Activated T-helper 1 cell treated with anti-CD3 and anti-CD28 coated beads, Interleukin-12 subunit alpha, Interleukin-12 subunit beta, Interleukin-2, Interleukin-4 antibody, amounts not matched to agents 30 ng/mL and 10 ng/mL and 1 ng/mL, durations not matched to agents 14 hours and 24 hours and 36 hours (primary cell): ENCODE data around the gene SH3D21. TPM values are rescaled to one million over a fixed set of nuclear protein-coding genes. Genes with fewer than 3 reads are reported as not detected.

ENCODE experiments used
- DNase-seq: peaks from one replicate; pipeline ENCODE4 v3.0.0; 2021; ENCODE audit warnings: low spot score
- H3K27ac Mint-ChIP-seq: one replicate; pipeline ENCODE4 v1.8.0; 2021; ENCODE audit warnings: mild to moderate bottlenecking, mixed read lengths
- H3K27me3 Mint-ChIP-seq: one replicate; pipeline ENCODE4 v1.8.0; 2022; ENCODE audit warnings: mild to moderate bottlenecking, moderate library complexity, mixed read lengths; ENCODE audit not compliant: insufficient read depth
- H3K36me3 Mint-ChIP-seq: one replicate; pipeline ENCODE4 v1.8.0; 2021; ENCODE audit warnings: low read depth, mixed read lengths
- H3K4me1 Mint-ChIP-seq: one replicate; pipeline ENCODE4 v1.8.0; 2021; ENCODE audit warnings: low read depth, mixed read lengths
- H3K4me3 Mint-ChIP-seq: one replicate; pipeline ENCODE4 v1.8.0; 2021; ENCODE audit warnings: mild to moderate bottlenecking, moderate library complexity, mixed read lengths
- H3K9me3 Mint-ChIP-seq: one replicate; pipeline ENCODE4 v1.8.0; 2021; ENCODE audit warnings: mixed read lengths
- intact Hi-C: fragments of 100-400 bp; cut with micrococcal nuclease; formaldehyde crosslinking; loops from one replicate; pipeline ENCODE4 v1.15.1; 2024
- total RNA-seq: library from RNA; stranded (reverse); gene quantifications from 2 replicates; pipeline ENCODE4 v1.2.3, GENCODE V29; 2022

The SH3D21 gene
- total RNA-seq, 1 donor from 2014 or later, result 8.3 TPM

DNA sequence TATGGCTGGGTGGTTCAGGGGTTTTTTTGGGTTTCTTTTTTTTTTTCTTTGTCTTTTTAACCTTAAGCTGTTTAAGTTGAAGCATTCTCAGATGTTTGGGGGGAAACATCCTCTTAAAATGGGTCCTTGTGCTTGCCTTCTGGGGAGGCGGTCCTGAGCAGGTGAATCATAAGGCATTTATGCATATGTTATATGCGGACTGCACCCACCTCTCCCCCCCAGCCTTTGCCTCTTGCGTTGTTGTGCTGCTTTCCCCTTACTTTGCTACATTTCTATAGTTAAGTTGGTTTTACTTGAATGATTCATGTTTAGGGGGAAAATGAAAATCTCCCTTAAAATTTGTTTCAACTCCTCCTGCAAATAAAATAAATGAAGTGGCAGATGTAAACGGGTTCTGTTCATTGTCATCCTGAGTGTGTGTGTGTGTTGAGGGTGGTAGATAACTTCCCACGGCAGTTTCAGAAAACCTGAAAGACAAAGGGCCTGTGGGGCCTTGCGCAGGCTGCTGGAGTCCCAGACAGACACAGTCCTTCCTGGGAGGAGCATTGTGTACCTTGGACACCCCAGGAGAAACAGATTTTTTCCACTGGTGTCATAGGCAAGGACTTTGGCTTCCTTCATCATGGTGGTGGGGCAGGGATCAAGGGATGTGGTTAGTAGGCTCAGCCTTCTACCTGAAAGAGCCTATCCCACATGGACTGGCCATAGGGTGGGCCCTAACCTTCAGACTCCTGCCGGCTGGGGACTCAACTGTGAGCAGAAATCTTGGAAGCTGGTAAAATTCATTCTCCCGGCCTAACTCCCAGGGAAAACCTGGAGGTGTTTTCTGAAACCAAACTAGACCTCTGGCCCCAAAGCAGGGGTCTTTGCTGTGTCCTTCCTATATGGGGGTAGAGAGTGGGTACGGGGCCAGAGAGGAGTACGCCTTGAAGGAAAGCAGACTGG lies 926 bp upstream of the SH3D21 start:
- H3K36me3 Mint-ChIP-seq, result peaks cover 34% of the 10 kb centered on the region
- no peaks in the 10 kb centered on the region for H3K9me3 Mint-ChIP-seq
- peaks cover 44% of the 10 kb centered on the region for H3K4me1 Mint-ChIP-seq
- no peaks in the 10 kb centered on the region for H3K27me3 Mint-ChIP-seq
- peak overlapping the region; percentile 68 for H3K4me3 Mint-ChIP-seq
- intact Hi-C loops, result no loop called here
- no peak for DNase-seq
- peak overlapping the region; percentile 74 for H3K27ac Mint-ChIP-seq

DNA sequence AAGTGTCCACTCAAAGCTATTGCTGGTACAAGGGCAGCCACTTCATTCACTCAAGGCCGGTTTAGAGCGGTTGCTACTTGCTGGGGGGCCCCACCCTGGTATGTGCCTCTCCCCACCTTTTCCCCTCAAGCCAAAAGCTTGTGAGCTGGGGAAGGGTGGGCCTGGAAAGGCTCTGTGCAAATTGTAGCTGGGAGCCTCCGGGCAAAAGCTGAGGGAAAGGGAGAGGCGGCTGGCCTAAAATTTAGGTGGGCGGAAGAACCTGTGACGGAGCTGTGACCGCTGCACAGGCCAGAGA lies 306 bp upstream of the SH3D21 start:
- intact Hi-C loops, result loop anchor here (1.0 kb wide), 2 partner anchors 25 to 80 kb away; no protein-coding TSS in a partner anchor
- H3K27ac Mint-ChIP-seq, result peak overlapping the region; percentile 74
- no peaks in the 10 kb centered on the region for H3K27me3 Mint-ChIP-seq
- H3K9me3 Mint-ChIP-seq, result no peaks in the 10 kb centered on the region
- H3K4me3 Mint-ChIP-seq, result peak overlapping the region; percentile 68
- peaks cover 32% of the 10 kb centered on the region for H3K36me3 Mint-ChIP-seq
- no peak for DNase-seq
- H3K4me1 Mint-ChIP-seq, result peaks cover 43% of the 10 kb centered on the region

GRCh38 chr1:36306902-36307456 lies 811 bp downstream of the SH3D21 start:
- intact Hi-C loops, result loop anchor here (1.0 kb wide), 7 partner anchors 16 to 158 kb away; partner anchors contain the start of genes EVA1B, LSM10, THRAP3 and TRAPPC3
- Mint-ChIP-seq H3K36me3 (peaks cover 27% of the 10 kb centered on the region), H3K4me1 (peaks cover 39% of the 10 kb centered on the region), H3K4me3 (peak overlapping the region; percentile 97), H3K27ac (peak overlapping the region; percentile 89), H3K9me3 (no peaks in the 10 kb centered on the region), H3K27me3 (no peaks in the 10 kb centered on the region)
- DNase-seq, result peak; percentile 94

- Mint-ChIP-seq H3K9me3 (no peaks in the 10 kb centered on the region), H3K27me3 (no peaks in the 10 kb centered on the region), H3K4me1 (peaks cover 32% of the 10 kb centered on the region), H3K36me3 (peaks cover 23% of the 10 kb centered on the region), H3K27ac (peak overlapping the region; percentile 58), H3K4me3 (peak overlapping the region; percentile 97)
- DNase-seq, result no peak
- intact Hi-C loops, result loop anchor here (1.0 kb wide), 5 partner anchors 16 to 158 kb away; partner anchors contain the start of genes EVA1B, LSM10, THRAP3 and TRAPPC3
Observed at GRCh38 chr1:36307601-36308330, 1.6 kb downstream of the SH3D21 start.

GRCh38 chr1:36309397-36309796 lies 3.2 kb downstream of the SH3D21 start:
- peaks cover 31% of the 10 kb centered on the region for H3K4me1 Mint-ChIP-seq
- intact Hi-C loops, result no loop called here
- H3K27ac Mint-ChIP-seq, result no peak overlapping the region
- no peaks in the 10 kb centered on the region for H3K9me3 Mint-ChIP-seq
- no peak overlapping the region for H3K4me3 Mint-ChIP-seq
- no peak for DNase-seq
- H3K27me3 Mint-ChIP-seq, result no peaks in the 10 kb centered on the region
- peaks cover 14% of the 10 kb centered on the region for H3K36me3 Mint-ChIP-seq

DNA sequence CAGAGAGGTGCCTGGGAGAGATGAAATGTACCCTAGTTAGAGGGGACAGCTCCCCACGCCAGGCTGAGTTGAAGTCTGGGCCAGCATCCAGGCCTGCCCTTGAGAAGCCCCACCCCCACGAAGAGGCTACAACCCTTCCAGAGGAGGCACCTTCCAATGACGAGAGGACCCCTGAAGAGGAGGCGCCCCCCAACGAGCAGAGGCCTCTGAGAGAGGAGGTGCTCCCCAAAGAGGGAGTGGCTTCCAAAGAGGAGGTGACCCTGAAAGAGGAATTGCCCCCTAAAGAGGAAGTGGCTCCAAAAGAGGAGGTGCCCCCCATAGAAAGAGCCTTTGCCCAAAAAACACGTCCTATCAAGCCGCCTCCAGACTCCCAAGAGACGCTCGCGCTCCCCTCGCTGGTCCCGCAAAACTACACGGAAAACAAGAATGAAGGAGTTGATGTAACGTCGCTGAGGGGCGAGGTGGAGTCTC lies 14.2 kb downstream of the SH3D21 start:
- Mint-ChIP-seq H3K4me1 (peaks cover 23% of the 10 kb centered on the region), H3K36me3 (peaks cover 8% of the 10 kb centered on the region), H3K9me3 (no peaks in the 10 kb centered on the region), H3K27ac (peak overlapping the region; percentile 66), H3K27me3 (peaks cover 2% of the 10 kb centered on the region), H3K4me3 (peak overlapping the region; percentile 64)
- intact Hi-C loops, result loop anchor here (5.0 kb wide), 1 partner anchor 67 kb away; the partner anchor contains the start of gene STK40
- DNase-seq, result no peak

GRCh38 chr1:36320767-36321118 lies 14.6 kb downstream of the SH3D21 start:
- H3K36me3 Mint-ChIP-seq, result peaks cover 5% of the 10 kb centered on the region
- DNase-seq, result no peak
- no peaks in the 10 kb centered on the region for H3K9me3 Mint-ChIP-seq
- H3K4me3 Mint-ChIP-seq, result peak overlapping the region; percentile 64
- intact Hi-C loops, result loop anchor here (1.0 to 5.0 kb wide), 2 partner anchors 49 to 67 kb away; partner anchors contain the start of gene STK40
- peak overlapping the region; percentile 66 for H3K27ac Mint-ChIP-seq
- H3K4me1 Mint-ChIP-seq, result peaks cover 23% of the 10 kb centered on the region
- H3K27me3 Mint-ChIP-seq, result peaks cover 2% of the 10 kb centered on the region

- no peak for DNase-seq
- Mint-ChIP-seq H3K4me3 (peak overlapping the region; percentile 54), H3K27me3 (peaks cover 2% of the 10 kb centered on the region), H3K9me3 (no peaks in the 10 kb centered on the region), H3K27ac (peak overlapping the region; percentile 48), H3K36me3 (peaks cover 2% of the 10 kb centered on the region), H3K4me1 (peaks cover 23% of the 10 kb centered on the region)
- intact Hi-C loops, result loop anchor here (1.0 to 5.0 kb wide), 2 partner anchors 48 to 66 kb away; partner anchors contain the start of gene STK40
Observed at GRCh38 chr1:36321119-36321951, 15.2 kb downstream of the SH3D21 start.

- Mint-ChIP-seq H3K9me3 (no peaks in the 10 kb centered on the region), H3K4me3 (peak overlapping the region; percentile 78), H3K27me3 (peaks cover 6% of the 10 kb centered on the region), H3K4me1 (peaks cover 29% of the 10 kb centered on the region), H3K27ac (peak overlapping the region; percentile 48), H3K36me3 (peaks cover 2% of the 10 kb centered on the region)
- DNase-seq, result no peak
- intact Hi-C loops, result loop anchor here (5.0 kb wide), 1 partner anchor 65 kb away; the partner anchor contains the start of gene STK40
Observed at GRCh38 chr1:36322041-36322785, 16.0 kb downstream of the SH3D21 start.

- intact Hi-C loops, result loop anchor here (1.0 to 5.0 kb wide), 3 partner anchors 16 to 97 kb away; partner anchors contain the start of gene STK40
- peak overlapping the region; percentile 78 for H3K4me3 Mint-ChIP-seq
Observed at GRCh38 chr1:36322786-36323635, 16.8 kb downstream of the SH3D21 start.

More at GRCh38 chr1:36322786-36323635, 16.8 kb downstream of the SH3D21 start:
- Mint-ChIP-seq H3K36me3 (peaks cover 2% of the 10 kb centered on the region), H3K9me3 (no peaks in the 10 kb centered on the region), H3K27ac (peak overlapping the region; percentile 40), H3K27me3 (peaks cover 6% of the 10 kb centered on the region), H3K4me1 (peaks cover 31% of the 10 kb centered on the region)
- peak; percentile 25 for DNase-seq
